Posterior vena cava (tissue), 2 donors: Measurements from ENCODE around the gene ATP1A1. TPM values are rescaled to one million over a fixed set of nuclear protein-coding genes. Genes with fewer than 3 reads are reported as not detected.

Experiments used
- DNase-seq: peaks from one replicate; pipeline ENCODE4 v3.0.0-alpha.2; 2020; ENCODE audit warnings: low spot score
- intact Hi-C, 2 donors: fragments of 100-400 bp; cut with DNase I; formaldehyde crosslinking; loops; one replicate each; pipeline versions ENCODE4 v1.14.1 to v1.14.2; 2022 to 2023
- total RNA-seq, 2 donors: library from RNA; stranded (reverse); fragmentation: NEBNext Ultra II Directional; extraction: Animal tissue kit (Norgen Biotek cat#: 25700); gene quantifications; one replicate each; pipeline ENCODE4 v1.2.1, GENCODE V29; 2021
- donor health status: DM: yes; HTN: yes; CAD: no.
- donor health status: DM: yes; HTN: yes; CAD: no.

ATP1A1 gene
- total RNA-seq, 2 donors from 2014 or later, result 227 to 248 TPM

DNA sequence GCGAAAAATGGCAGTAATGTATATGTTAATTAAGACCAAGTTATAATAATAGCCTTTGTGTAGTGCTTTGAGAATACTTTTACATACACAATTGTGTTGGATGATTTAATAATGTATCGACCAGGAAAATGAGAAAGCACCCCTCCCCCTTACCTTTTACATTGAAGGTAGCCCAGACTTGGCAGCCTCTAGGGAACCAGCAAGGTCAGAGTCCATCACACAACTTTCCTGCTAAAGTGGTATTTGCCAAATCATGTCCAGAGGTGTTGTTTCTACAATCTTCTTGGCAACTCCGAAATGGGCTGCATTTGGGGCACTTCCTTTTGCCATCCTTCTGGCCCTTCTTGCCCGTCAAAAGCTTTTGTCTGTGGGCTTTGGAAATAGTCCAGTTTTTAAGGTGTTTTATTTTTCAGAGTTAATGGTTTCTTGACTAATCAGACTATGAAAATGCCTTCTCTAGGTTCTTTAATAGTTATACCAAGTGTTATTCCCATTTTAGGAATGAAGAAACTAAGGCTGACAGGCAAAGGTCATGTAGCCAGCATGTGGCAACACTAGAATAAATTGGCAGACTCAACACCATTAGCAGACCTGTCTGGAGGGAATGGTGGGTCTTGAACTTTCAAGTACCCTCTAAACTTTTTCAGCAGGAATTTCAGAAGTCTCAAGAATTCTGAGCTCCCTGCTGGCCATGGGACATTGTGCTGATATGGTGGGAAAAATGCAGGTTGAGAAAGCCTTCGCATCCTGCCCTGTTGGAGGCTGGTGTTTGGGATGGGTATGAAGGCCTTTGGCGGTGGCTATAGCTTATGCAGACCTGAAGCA, 6.8 kb downstream of the ATP1A1 start:
- no peak for DNase-seq
- intact Hi-C loops, result loop anchor here in 1 of 2 donors (5.0 to 10.0 kb wide), 2 partner anchors 37 to 195 kb away; partner anchors contain the start of gene CD58

GRCh38 chr1:116380499-116381242, 7.6 kb downstream of the ATP1A1 start:
- no peak for DNase-seq
- intact Hi-C loops, result no loop called here

DNA sequence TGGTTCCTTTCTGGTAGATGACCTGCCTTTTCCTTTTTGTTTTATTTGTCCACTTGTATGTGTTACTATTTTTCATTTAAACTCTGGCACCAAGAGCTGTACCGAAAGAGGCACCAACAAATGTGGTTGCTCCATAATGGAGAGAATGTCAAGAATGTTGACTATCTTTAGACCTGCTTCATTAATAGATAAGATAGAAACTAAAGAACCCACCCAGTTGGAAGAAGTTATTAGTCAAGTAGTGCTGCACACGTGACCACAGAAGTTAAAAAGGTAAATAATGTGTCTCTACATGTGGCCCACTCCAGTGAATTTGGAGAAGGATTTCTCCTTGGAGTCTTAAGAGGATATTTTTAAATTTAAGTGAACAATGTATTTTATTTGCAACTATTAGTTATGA, 9.3 kb downstream of the ATP1A1 start:
- intact Hi-C loops, result no loop called here
- DNase-seq, result no peak

DNA sequence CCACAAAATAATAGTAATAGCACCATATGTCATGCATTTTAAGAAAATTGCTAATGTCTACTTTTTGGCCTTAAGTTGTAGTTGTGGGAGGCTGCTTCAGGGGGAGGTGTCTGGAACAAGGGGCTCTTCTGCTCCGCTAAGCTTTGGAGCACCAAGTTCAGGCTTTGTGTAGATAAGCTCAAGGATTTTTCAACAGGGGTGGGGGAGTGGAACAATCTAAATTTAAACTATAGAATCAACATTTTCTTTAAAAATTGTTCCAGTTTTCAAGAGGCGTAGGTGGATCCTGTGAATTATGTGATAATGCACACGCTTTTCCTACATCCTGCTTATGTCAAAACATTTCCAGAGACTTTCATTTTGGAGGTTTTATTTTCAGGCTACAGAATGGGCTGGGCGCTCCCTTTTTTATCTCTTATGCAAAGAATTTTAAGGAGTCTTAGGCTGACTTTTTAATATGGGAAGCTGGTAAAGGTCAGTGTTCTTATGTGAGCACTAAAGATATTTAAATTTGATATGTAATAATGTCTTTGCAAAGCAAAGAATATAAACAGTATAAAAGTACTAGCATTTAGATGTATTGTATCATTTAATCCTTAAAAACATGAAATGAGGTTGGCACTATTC, 9.9 kb downstream of the ATP1A1 start:
- no peak for DNase-seq
- intact Hi-C loops, result no loop called here

GRCh38 chr1:116386042-116386441, 13.0 kb downstream of the ATP1A1 start:
- DNase-seq, result no peak
- intact Hi-C loops, result no loop called here

GRCh38 chr1:116387551-116387950, 14.5 kb downstream of the ATP1A1 start:
- intact Hi-C loops, result no loop called here
- no peak for DNase-seq

- intact Hi-C loops, result no loop called here
- no peak for DNase-seq
These were observed 15.1 kb downstream of the ATP1A1 start for GRCh38 chr1:116388122-116388521.

GRCh38 chr1:116389013-116389412, 16.0 kb downstream of the ATP1A1 start:
- DNase-seq, result no peak
- intact Hi-C loops, result no loop called here

DNA sequence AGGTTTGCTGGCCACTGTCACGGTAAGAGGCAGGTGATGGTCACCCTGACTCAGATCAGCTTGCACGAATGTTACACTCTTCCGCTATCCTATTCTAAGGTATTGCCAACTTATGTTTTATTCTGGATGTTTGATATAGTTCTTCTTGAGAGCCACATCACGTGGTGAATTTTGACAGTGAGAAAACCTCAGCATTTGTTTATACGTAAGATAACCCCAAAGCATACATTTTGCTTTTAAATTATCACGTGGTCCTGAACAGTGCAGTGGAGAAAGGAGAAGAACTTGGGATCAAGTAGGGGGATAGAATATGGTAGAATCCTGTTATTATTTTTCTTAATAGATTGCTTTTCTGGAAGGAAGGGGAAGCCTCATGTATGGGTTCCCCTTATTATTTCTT, 16.6 kb downstream of the ATP1A1 start:
- intact Hi-C loops, result no loop called here

GRCh38 chr1:116390195-116390594, 17.2 kb downstream of the ATP1A1 start:
- intact Hi-C loops, result no loop called here
- DNase-seq, result no peak

More for the DNA sequence above, 16.6 kb downstream of the ATP1A1 start:
- no peak for DNase-seq

- intact Hi-C loops, result no loop called here
- no peak for DNase-seq
These were observed 18.1 kb downstream of the ATP1A1 start for GRCh38 chr1:116391185-116391584.

GRCh38 chr1:116392717-116393404, 19.8 kb downstream of the ATP1A1 start:
- intact Hi-C loops, result no loop called here
- DNase-seq, result no peak

- intact Hi-C loops, result no loop called here
- DNase-seq, result no peak
These were observed 20.7 kb downstream of the ATP1A1 start for GRCh38 chr1:116393792-116394191.

GRCh38 chr1:116394270-116394669, 21.2 kb downstream of the ATP1A1 start:
- no peak for DNase-seq
- intact Hi-C loops, result no loop called here

- intact Hi-C loops, result no loop called here
- DNase-seq, result no peak
These were observed 23.7 kb downstream of the ATP1A1 start for GRCh38 chr1:116396769-116397168.

- intact Hi-C loops, result no loop called here
- no peak for DNase-seq
These were observed 24.7 kb downstream of the ATP1A1 start for GRCh38 chr1:116397728-116398127.

DNA sequence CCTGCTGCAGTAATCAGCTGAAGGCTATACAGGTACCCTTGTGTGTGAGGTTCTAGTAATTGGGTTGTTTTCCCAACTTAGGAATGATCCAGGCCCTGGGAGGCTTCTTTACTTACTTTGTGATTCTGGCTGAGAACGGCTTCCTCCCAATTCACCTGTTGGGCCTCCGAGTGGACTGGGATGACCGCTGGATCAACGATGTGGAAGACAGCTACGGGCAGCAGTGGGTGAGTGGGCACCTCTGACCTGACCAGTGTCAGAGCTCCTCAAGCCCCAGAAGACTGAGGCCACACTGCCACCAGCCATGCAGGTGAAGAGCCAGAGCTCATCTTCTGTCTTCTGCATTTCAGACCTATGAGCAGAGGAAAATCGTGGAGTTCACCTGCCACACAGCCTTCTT, 27.7 kb downstream of the ATP1A1 start:
- intact Hi-C loops, result no loop called here
- DNase-seq, result no peak

DNA sequence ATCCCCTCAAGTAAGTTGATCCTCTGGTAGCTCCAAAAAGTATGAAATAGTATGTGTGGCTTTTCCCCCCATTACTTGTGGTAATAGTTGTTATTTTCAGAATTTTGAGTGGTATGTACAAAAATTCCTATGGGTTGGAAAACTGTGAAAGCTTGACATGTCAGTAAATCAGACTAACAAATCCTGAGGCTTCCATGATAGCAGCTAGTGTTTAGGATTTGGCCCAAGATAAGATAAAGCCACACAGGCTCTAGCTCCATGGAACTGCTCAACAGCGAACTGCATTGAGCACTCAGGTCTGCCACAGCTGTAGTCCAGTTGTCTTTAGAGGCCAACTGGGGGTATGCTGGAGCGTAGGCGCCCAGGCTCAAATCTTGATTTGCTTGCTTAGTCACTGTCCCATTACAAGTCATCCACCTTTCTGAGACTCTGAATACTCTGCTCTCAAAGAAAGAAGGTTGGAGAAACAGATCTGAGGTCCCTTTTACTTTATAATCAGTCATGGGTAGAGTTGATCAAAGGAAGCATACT, 28.7 kb downstream of the ATP1A1 start:
- intact Hi-C loops, result no loop called here
- no peak for DNase-seq

GRCh38 chr1:116402333-116402732, 29.3 kb downstream of the ATP1A1 start:
- DNase-seq, result no peak
- intact Hi-C loops, result no loop called here
